Measurements from ENCODE around the gene GGTA1.
"Not testable (repeated sequence)": the region's sequence is repeated elsewhere in the genome, so short reads cannot be mapped to it uniquely, and the experiment has no call there.

The GGTA1 gene

DNA sequence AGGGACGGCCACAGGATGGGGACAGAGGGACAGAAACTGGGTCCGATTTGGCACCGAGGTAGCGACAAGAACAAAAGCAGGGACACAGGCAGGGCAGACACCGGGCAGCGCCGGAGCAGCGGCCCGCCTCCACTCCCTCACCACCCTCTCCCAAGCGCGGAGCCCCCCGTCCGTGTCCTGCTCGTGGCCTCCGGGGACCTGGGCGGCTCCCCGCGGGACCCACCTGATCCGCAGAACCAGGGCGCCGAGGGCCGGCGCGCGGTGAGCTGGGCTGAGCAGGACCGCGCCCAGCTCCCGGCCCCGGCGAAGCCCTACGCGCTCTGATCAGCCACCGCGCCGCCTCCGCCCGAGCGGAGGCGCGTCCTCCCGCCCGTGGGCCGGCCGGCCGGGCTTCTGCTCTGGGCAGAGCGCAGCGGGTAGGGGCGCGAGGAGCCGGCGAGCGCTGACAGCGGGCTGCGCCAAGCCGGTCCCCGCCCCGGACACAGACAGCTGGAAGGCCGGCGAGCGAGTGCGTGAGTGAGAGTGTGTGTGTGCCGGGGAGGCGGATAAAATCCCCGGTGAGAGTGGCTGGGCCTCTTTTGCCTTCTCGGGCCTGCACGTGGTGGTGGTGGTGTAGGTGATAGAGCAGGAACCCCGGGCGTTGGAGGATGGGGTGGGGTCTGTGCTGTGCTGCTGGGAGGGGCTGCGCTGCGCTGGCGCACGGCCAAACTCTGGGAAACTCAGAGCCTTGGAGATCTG, at the start of gene GGTA1:
Gene GGTA1 (minus strand): TSS at position 418 of the 738 bp plus-strand sequence. CDS start 31,922 bp downstream, outside the sequence.
- DNase-seq (ENCODE audit: low read depth), result no peak

DNA sequence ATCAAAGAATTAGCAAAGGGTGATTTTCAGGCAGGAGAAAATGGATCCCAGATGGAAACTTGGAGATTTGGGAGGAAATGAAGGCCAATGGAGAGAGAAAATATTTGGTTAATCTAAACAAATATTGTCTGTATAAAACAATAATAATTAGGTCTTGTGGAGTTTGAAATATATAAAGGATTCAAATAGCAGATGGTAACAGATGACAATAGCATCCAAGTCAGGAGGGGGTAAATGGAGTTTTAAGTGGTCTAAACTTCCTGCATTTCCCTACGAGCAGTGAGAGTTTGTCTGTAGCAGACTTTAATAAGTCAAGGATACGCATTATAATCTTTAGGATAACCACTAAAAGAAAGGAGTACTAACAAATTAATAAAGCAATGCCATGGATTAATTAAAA, 49.0 kb upstream of the GGTA1 start:
- no peak for DNase-seq (ENCODE audit: low read depth)

DNA sequence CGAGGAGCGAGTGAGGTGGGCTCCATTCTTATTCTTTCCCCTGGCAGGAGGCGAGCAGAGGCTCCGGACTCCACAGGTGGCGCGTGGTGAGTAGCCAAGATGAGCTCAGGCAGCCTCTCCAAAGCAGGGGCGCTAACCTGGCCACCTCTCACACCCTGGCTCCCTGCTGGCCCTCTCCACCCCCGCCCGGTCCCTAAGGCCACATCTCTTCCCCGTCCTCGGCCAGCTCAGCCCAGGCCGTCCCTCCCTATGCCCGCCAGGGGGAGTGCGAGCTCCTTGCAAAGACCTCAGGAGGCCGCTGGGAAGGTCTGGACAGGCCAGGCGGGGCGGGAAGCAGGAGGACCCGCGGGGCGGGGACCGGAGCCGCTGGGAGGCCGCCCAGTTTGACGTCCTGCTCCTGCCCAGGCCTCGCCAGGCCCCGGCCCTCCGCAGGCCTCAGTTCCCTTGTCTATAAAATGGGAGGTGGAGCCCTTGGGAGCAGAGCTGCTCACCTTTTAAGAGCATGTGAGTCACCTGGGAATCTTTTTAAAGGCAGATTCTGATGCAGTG, 46.3 kb upstream of the GGTA1 start:
- DNase-seq (ENCODE audit: low read depth), result peak; percentile 77

DNA sequence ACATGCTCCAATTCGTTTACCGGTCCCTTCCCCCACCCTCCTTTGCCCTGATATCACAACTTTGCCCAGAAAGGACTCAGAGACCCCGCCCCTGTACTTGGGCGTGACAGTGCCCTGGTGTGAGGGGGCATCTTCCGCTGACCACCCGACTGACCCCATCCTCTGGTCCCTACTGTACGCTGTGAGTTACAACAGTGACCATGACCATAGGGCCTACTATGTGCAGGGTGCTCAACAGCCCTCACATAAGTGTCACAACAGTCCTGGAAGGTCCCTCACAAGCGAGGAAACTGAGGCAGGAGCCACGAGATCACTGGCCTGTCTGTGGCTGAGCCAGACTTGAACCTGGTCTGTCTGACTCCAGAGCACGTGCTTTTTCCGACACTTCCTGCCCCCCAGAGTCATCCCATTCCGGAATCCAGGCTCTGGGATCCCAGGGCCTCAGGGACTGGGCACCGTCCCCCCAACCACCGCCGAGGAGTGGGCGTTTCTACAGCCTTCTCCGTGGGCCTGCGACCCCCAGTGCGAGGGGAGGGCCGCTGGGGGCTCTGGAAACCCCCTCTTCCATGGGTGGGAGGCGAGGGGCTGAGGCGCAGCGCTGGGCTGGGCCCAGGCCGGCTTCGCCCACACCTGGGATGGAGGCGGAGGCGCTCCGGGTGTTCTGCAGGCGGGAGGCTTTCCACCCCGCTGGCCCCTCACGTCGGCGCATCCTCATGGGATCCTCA, 45.7 kb upstream of the GGTA1 start:
- no peak for DNase-seq (ENCODE audit: low read depth)

DNA sequence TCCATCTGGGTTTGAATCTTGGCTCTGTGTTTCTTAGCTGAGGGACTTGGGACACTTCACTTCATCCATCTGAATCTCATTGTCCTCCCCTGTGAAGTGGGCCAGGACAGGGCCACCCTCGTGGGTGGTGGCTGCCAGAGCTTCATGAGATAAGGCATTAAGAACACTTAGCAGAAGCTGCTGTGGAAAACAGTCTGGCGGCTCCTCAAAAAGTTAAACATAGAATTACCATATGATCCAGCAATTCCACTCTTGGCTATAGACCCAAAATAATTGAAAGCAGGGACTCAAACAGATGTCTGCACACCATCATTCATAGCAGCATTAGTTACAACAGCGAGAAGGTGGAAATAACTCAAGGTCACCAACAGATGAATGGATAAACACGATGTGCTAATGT, 42.4 kb upstream of the GGTA1 start:
- no peak for DNase-seq (ENCODE audit: low read depth)

DNA sequence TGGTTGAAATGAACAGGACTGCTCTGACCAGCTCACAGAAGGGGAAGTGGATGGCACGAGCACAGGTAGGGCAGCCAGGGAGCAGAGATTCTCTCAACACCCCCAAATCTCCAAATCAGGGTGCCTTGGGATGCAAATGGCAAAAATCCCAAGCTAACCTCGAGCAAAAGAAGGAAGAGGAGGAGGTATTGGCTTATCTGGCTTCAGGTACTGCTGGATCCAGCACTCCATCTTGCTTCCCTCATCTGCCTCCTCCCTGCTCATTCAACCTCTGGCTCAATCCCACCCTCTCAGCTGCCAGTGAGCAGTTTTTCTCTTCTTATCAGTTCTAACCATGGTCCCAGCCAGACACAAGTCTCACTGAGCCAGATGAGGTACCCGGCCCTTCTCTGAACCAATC, 41.6 kb upstream of the GGTA1 start:
- no peak for DNase-seq (ENCODE audit: low read depth)

DNA sequence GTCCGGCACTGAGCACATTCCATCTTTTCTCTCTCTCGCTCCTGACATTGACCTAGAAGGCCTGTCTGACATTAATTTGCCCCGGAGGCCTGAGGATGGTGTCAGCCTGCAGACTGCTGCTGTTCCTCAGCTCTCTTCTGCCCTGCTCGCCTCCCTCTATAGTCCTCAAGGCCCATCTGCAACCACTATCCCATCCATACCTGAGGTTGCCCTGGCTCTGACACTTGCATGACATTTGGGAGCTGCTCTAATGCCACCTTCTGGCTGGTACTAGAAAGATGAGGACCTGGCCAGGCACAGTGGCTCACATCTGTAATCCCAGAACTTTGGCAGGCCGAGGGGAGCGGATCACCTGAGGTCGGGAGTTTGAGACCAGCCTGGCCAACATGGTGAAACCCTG, 38.6 kb upstream of the GGTA1 start:
- DNase-seq (ENCODE audit: low read depth), result no peak

GRCh38 chr9:121537283-121537682, 37.6 kb upstream of the GGTA1 start:
- no peak for DNase-seq (ENCODE audit: low read depth)

GRCh38 chr9:121532881-121533280, 33.2 kb upstream of the GGTA1 start:
- no peak for DNase-seq (ENCODE audit: low read depth)

DNA sequence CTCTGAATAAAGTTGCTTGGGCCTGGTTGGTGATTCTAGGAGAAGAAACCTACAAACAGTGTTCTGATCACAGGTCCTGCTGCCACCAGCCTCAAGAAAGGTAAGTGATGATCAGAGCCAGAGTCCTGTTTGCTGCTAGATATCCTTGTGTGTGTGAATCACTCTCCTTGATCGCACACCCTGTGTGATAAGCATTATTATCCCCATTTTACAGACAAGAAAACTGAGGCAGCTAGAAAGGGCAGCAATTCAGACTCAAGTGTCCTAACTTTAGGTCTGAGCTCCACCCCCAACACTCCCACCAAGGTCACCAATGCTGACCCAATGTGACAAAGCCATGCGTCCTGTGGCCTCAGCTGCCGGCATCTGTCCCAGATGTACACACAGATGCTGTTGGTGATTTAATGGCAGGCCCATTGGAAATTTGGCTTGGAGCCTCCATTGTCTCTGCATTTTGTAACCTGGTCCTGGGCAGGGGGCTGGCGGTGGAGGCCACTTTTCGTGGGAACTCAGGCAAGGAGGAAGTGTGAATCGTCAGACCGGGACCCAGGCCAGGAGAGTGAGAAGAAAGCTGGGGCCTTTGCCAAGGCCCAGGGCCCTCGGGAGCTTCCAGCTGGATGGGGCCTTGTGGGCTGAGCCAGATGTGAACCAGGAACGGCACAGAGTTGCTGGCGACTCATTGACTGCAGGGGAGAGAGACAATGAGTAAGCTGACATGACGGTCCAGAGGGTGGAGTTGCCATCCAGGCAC, 29.8 kb upstream of the GGTA1 start:
- DNase-seq (ENCODE audit: low read depth), result peak; percentile 14

- DNase-seq (ENCODE audit: low read depth), result no peak
These were observed 29.0 kb upstream of the GGTA1 start for GRCh38 chr9:121528642-121529041.

DNA sequence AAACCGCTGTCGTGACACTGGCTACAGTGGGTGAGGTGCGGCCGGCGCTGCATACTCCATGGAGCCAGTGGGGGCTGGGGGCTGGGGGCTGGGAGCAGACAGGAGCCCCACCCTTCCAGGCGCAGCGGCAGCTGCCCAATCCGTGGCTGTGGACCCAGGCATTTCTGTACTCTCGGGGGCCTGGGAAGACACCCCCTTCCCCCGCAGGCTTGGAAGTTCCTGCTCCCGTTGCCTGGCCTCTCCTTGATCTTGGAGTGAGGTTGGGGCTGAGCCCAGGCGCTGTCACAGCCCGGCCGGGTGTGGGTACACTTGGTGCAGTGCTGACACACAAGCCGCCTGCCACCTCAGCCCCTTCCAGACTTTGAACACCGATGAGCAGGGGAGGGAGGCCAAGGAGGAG, 27.7 kb upstream of the GGTA1 start:
- DNase-seq (ENCODE audit: low read depth), result no peak

GRCh38 chr9:121519688-121520087, 20.0 kb upstream of the GGTA1 start:
- DNase-seq (ENCODE audit: low read depth), result not testable (repeated sequence)

DNA sequence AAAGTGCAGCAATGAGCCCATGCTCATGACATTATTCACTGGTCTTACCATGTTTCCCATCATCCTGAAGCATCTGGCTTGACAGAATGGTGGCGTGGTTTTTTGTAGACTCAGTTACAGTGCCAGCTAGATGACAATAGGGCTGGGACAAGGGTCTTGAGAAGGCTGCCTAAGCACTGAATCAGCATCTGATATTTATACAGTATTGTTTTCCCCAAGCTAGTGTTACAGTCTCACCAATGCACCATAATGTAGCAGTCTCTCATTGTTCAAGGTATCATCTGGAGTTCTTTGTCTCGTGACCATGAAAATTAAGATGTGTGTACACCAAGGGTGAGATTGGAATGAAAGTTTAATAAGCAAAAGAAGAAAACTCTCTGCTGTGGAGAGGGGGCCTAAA, 19.0 kb upstream of the GGTA1 start:
- DNase-seq (ENCODE audit: low read depth), result no peak

GRCh38 chr9:121513166-121513565, 13.5 kb upstream of the GGTA1 start:
- DNase-seq (ENCODE audit: low read depth), result not testable (repeated sequence)

- DNase-seq (ENCODE audit: low read depth), result no peak
These were observed 11.3 kb upstream of the GGTA1 start for GRCh38 chr9:121510766-121511550.

- DNase-seq (ENCODE audit: low read depth), result no peak
These were observed 9.5 kb upstream of the GGTA1 start for GRCh38 chr9:121509180-121509579.

- no peak for DNase-seq (ENCODE audit: low read depth)
These were observed 8.8 kb upstream of the GGTA1 start for GRCh38 chr9:121508415-121508814.

DNA sequence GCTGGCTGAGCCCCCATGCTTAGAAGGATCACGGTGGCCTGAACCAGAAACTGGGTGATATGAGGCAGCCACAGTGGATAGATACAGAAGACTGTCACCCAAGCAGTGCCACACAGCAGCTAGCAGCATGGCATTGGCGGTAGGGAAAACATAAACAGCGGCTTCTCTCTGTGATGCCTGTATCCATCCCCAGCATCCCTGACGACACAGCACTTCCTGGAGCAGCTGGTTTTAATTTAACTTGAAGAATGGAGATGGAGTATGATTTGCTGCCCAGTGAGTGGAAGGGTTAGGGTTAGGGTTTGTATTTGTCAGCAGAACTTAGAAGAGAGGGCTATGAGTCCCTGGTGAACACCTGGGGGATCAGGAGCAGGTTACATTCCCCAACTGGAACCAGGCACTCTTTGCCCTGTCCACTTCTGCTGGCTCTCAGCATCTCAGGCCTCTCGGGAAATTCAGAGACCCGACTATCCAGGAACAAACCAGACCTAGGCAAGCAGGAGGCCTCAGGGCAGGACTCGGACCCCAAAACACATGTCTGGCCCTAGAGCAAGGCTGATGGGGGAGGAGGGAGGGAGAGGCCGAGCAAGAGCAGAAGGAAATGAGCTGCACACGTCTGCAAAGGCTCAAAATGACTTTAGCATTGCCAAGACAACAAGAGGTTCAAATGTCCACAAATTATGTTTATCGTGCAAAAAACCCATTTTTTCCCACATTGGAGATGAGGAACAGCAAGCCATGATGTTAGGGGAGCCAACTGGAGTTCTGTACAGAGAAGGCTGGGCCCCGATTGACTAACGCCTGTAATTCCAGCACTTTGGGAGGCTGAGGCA, 6.5 kb upstream of the GGTA1 start:
- no peak for DNase-seq (ENCODE audit: low read depth)

DNA sequence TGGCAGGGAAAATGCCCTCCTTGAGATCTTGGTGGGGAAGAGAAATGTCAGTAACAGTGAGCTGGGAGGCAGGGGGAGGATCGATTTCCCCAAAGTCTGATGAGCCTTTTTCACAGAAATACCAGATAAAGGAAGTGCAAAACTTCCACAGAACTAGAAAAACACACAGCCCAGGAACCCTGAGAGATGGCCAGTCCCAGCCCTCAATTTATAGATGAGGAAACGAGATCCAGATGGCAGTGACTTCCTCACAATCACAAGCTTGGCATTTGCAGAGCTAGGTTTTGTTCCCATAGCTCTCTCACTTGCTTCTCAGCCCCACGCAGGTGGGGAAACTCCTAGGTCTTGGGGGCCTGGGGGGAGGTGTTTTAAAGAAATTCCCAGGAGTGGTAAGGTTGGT, 3.8 kb upstream of the GGTA1 start:
- no peak for DNase-seq (ENCODE audit: low read depth)

DNA sequence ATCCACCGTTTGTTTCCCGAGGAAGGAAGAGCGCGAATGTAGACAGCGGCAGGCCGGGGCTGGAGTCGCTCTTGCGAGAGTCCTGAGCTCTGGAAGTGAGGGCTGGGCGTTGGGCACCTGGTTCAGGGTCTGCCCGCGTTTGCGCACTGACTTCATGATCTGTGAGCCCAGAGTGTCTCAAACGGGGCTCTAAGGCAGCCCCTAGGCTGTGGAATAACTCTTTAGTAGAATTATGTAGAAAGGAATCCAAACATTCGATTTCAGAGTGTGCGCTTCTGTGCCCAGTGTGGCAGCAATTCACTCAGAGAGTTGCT, 478 bp upstream of the GGTA1 start:
- DNase-seq (ENCODE audit: low read depth), result no peak
